ENCODE data around the gene SFXN5. TPM values are rescaled to one million over a fixed set of nuclear protein-coding genes. Genes with fewer than 3 reads are reported as not detected.

Gene SFXN5
- total RNA-seq, 1 donor from 2014 or later = 8.1 TPM

DNA sequence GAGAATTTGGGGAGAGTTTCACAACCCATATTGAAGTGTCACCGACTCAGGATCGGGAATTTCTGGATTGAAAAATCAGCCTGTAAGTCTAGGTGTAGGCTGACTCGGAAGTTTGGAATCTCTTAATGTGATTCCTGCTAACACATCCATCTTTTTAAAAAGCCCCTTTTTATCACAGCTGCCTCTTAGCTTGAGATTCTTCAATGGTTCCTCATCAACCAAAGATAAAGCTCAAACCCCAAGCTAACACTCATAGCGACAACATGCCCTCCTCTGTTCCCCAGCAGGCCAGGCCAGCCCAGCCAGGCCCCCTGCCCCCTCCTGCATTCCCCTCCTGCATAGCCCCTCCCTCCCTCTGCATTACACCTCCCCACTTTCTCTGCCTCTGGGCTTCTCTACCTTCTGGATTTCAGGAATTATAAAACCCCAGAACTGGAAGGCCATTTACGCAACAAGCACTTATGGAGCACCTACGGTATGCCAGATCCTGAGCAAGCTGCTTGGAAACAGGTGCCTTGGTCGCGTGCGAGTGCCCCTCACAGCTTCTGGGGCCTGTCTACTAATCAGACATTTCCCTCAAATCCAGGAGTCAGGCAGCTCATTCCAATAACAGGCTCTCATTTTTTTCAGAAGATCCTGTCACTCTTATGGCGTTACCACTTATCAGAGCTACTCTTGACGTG is 90.8 kb downstream of the SFXN5 start:
- no peak for DNase-seq (ENCODE audit: low read depth in 2 of 2)

DNA sequence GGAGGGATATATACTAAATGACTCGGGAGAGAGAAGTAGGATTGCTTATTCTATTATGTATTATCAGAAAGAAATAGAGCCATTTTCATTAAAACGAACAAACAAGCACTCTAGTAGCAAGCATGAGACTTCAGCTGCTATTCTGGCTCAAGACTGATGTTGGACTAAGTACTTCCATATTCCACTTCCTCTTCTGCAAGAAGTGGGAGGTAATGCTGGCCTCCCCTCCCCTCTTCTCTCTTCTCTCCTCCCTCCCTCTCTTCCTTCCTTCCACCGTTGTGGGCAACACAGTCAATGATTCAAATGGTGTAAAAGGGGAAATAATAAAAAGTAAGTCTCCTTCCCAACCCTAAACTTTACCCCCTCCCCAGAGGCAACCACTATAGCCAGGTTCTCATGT is 91.6 kb downstream of the SFXN5 start:
- no peak for DNase-seq (ENCODE audit: low read depth in 2 of 2)

DNA sequence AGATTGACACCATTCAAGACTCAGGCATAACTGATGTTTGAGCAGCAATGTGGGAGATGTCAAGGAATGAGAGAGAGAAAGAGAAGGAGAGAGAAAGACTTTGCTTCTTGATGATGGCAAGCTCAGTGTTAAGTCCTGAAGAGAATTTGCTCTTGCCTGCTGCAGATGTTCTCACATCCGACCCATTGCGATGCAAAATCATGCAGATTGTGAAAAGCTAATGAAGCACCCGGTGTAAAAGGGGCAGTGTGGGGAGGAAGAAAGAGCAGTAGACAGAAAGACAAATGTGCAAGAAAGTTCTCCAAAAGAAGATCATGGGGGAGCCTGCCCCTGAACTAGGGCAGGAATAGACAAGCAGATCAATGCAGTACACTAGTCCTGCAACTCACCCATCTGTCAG is 96.5 kb downstream of the SFXN5 start:
- DNase-seq (ENCODE audit: low read depth in 2 of 2) = no peak

DNA sequence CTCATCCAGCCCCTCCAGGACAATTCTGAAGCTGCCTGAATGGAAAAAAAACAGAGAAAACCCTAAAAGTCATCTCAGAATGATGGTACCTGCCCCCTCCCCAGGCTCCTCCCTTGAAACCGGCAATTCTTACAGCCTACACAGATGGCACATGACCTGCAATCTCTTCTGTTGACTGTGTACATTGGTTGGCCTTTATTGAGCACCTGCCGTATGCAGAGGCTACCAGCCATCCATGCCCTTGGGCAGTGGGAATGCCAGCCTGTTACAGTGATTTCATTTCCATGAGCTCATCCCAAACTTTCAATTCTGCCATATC is 97.1 kb downstream of the SFXN5 start:
- DNase-seq (ENCODE audit: low read depth in 2 of 2) = no peak

DNA sequence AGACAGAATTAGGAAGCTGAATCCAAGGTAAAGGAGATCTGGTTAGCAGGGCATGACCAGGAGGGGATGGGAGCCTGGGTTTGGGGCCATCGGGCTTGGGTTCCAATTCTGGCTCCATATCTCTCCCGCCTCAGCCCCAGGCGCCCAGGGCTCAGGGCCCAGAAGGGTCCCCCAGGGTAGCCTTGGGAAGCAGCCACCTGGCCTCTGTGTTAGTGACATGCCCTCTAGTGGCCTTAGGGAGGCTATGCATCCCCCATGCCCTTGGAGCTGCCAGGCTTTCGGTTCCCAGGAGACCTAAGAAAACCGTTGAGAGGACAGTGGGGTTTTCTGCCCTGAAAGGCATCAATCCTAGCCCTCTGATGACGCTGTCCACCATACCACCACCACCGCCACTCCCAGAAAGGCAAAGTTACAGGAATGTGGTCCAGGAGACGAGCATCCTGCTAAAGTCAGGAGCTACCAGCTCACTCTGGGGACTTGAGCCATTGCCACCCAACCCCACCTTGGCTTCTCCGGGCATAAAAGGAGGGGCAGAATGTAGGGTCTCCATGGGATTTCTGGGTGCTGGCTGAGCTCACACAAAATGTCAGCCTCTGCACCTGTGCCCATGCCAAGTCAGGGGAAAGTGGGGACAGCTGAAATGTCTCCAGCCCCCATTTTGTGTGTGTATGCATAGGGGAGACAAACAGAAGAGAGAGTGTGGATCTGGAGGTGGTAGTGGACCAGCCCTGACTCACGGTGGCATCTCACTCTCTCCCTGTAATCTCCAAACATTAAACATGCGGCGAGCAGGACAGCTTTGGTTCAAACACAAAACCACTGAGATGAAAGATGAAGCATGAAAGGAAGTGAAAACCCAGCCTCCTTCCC is 97.7 kb downstream of the SFXN5 start:
- peak; percentile 64 to 66 for DNase-seq (ENCODE audit: low read depth in 2 of 2)

DNA sequence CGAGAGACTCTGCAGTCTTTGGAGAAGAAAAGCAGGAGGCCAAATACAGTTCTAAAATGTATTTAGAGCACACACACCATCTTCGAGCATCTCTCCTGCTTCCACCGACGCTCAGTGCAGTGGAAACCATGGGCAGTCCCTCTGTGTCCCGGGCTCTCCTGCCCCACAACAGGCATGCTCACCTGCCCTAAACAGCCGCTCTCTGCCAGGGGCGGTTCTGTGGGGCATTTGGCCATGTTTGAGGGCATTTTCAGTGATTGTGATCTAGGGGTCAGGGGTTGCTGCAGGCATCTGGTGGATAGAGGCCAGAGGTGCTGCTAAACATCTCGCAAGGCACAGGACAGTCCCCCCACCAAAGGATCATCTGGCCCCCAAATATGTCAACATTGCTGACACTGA is 98.4 kb downstream of the SFXN5 start:
- DNase-seq (ENCODE audit: low read depth in 2 of 2) = no peak

DNA sequence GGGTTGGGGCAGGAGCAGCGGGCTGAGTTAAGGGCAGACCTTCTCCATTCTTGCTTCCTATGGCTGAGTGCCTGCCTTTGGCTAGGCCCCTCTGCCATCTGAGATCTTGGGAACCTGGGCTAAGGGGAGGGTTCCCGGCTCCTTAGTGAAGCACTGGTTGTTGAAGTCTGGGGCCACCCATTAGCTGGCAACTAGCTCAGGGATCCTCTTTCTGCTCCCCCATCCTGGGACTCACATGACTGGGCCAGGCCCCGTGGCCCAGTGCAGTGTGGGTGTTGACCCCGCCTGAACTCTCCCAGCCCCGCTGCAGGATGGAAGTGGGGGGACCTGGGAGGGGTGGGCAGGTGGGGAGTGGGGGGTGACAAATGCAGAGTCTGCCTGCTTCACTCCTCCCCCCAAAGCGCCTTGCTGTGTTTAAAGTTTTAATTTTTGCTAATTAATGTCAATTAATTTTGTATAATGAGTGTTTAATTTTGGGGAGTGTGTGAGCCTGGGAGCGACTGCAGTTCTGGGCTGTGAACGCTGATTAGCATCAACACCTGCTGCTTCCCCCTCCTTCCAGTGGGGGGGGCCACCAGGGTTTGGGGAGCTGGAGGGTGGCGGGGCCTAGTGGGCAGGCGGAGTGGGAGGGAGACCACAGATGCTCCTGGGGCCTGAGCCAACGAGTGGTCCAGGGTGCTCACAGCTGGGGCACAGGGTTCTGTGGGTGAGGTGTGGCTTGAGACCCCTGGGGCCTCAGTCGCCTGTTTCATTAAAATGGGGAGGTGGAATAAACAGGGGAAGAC is 99.0 kb downstream of the SFXN5 start:
- DNase-seq (ENCODE audit: low read depth in 2 of 2) = no peak

DNA sequence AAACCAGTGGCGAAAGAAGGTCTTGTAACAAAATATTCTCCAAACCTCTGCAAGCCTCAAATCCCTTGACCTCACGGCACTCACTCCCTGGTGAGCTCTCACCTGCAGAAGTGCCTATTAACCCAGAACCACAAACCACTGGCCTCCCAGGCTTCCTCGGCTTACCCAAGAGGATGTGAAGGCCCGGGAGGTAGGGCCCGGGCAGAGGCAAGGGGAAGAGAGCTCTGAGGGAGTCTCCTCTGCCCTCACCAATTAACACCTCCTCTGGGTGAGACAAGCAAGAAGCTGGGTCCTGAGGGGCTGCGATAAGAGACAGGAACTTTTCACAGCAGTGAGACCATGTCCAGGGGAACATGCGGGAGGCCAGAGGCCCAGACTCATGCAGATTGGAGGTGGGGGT is 100.5 kb downstream of the SFXN5 start:
- DNase-seq (ENCODE audit: low read depth in 2 of 2) = no peak

DNA sequence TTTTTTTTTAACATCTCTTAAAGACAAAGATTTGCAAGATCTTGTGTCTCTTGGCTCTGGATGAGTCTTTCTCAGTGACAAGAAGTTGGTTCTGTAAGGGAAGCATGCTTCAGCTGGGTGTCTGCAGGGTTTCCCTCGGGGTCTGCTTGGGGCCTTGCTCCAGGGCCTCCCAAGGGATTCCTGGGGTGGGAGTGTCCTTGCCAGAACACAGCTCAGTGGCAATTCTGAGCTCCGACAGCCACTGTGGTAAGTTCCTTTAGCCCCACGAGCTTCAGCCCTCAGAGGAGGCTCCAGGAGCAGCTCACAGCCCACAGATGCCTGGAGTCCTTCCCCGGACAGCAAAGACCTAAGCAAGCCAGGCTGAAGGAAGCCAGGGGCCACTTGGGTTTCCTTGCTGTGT is 101.8 kb downstream of the SFXN5 start:
- DNase-seq (ENCODE audit: low read depth in 2 of 2) = no peak

DNA sequence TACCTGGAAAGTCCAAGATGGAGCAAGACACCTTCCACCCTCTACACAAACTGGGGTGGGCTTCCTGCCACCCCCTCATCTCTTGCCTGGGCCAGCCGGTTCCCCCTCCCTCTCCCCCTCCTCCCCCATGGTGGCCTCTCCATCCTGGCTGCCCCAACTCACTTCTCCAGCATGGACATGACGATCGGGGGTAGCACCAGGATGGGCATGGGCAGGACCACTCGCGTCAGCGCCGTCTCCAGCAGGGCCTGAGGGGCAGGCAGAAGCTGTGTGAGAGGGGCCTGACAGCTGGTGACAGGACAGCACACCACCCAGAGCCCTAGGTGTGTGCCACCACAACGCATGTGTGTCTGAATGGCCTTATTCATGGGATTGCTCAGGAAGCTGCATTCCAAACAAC is 103.2 kb downstream of the SFXN5 start:
- no peak for DNase-seq (ENCODE audit: low read depth in 2 of 2)

DNA sequence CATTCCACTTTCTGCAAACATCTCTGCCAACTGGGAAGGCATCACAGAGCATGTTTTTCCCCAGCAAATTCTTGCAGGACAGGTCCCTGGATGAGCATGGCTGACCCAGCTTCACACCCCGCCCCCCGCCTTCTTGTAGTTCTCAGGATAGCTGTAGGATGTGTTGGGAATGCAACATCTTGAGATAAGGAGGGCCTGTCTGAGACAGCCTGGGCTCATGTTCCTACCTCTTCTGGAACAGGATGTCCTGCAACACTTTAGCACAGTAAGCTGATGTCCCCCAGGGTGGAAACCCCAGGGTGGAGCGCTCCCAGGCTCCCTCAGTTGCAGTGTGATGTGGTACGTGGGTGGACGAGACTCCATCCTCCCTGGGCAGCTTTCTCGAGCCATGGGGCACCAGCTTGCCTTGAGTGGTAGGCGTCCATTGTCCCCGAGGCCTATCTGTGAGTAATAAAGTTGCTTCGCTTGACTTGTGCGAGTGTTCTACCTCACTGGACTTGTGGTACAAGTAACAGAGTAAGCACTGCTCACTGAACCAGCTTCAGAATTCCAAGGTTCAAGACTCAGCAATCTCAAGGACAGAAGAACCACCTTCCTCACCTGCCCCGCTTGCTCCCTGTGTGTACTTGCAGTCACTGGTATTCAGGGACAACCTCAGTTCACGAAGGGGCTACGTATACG is 105.6 kb downstream of the SFXN5 start:
- DNase-seq (ENCODE audit: low read depth in 2 of 2) = no peak

DNA sequence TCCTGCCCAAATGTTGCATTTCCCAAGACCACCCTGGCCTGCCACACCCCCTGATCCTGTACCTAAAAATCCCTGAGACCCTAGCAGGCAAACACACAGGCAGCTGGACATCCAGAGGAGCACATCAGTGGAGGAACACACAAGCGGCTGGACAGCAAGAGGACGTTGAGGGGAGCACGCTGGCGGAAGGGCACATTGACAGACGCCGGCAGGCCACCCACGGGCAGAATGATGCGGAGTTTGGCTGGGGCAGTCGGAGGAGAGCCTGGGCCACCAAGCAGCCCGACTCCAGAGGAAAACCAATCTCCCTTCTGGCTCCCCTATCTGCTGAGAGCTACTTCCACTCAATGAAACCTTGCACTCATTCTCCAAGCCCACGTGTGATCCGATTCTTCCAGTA is 106.5 kb downstream of the SFXN5 start:
- no peak for DNase-seq (ENCODE audit: low read depth in 2 of 2)

DNA sequence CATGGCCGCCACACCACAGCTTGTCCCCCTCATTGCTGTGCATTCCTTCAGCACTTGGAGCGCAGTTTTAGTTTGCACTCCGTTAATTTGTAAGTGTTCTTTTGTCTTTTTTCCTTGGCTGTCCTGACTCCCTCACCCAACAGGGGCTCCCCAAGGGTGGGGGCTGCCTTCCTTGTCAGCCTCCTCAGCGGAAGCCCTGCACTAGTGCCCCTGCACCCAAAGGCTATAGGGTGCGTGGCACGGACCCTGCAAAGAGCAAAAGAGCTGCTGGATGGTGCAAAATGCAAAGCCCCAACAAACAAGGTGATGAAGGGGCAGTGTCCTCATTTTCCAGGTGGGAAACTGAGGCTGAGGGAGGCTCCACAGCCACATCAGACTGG is 107.4 kb downstream of the SFXN5 start:
- no peak for DNase-seq (ENCODE audit: low read depth in 2 of 2)

DNA sequence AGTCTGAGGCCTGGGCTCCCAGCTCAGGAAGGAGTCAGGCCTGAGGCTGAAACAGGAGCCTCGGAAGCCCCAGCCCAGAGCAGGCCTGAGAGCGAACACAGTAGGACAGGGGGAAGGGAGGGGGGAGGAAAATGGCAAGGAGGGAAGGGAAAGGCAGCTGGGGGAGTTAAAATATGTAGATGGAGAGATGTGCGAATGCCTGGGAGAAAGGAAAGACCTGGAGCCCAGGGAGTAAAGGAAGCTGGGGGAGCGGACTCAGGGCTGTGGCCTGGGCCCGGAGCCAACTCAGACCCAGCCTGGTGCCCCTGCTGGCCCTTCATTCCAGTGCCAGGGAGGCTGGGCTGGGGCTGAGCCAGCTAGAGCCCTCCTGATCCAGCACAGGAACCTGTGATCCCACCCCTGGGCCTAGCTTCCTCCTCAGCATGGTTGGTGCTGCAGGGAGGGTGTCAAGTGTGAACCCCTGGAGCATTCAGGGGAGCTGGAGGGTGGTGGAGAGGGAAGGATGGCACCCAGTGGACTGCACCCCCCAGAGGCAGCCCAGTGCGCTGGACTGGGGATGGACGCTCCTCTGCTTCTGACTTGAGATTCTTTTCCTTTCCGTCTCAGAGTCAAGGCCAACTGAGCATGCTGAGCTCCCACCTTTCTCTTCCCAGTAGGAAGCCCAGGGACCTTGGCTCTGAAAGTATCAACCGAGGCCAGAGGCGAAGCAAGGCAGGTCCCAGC is 107.9 kb downstream of the SFXN5 start:
- peak in 1 of 2 donors; percentile 5 for DNase-seq (ENCODE audit: low read depth in 2 of 2)

DNA sequence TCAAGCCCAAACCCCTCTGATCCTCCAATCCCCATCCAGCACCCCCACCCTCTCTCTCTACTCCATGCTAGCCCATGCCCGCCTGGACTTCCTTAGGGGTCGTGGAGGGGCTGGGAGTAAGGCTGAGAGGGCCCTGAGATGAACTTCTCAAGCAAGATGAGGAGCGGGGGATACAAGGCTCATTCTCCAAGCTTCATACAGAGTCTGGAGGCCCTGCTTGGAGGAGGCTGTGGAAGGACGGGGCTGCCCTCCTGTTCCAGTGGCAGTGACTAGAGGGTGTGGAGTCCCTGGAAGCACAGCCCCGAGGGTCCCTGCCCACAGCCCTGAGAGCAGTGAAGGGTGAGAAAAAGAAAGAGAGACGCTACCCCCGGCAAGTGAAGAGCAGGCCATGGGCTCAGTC is 108.6 kb downstream of the SFXN5 start:
- no peak for DNase-seq (ENCODE audit: low read depth in 2 of 2)

DNA sequence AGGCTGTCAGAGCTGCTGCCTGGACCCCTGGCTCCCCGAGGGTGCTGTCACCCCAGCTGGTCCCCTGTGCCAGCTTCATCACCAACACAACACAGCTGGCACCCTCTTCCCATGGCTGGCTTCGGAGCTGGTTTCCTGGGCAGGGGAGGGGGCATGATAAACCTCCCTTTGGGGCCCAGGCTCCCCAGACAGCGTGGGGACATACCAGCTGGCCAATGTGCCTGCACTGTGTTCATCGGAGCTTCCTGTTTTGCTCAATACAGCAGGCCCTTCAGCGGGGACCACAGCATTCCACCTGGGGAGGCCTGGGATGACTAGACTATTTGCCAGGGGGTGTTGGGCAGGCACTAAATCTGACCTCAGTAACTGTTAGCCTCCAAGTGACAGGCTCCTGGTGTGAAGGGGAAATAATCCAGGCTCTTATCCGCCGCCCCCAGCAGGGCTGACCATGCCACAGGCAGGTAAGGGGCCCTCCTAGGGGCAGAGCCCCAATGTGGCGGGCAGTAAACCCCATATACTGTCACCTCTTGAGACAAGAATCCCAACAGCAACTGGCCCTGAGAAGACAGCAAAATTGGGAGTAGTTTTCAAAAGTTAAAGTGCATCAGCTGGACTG is 109.6 kb downstream of the SFXN5 start:
- no peak for DNase-seq (ENCODE audit: low read depth in 2 of 2)

DNA sequence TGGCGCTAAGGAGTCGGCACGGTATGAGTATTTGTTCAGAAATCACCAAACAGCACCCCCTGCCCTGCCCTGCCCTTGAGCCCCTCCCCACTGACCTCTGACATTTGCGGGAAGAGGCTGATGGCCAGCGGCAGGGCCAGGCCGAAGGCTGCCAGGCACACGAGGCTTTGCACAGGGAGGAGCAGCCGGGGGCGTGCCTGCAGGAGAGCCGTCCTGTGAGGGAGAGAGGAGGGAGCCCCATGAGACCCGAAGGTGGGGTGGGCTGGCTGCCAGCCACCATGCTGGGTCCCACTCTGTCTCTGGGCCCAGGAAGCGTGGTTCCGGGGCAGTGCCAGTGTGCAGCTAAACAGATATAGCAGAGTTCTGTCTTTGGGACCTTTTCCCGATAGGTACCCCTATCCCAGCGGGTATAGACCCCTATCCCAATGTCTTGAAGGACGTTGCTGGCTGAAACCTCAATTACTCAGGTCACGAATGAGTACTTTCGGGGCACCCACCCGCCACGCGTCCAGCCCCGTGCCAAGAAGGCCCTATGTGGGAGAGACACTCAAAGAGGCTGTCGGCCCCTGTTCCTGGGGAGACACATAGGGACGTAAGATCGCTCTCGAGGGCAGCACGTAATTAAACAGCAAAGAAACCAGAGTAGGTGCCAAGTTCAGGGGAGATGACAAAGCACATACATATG is 110.3 kb downstream of the SFXN5 start:
- no peak for DNase-seq (ENCODE audit: low read depth in 2 of 2)

DNA sequence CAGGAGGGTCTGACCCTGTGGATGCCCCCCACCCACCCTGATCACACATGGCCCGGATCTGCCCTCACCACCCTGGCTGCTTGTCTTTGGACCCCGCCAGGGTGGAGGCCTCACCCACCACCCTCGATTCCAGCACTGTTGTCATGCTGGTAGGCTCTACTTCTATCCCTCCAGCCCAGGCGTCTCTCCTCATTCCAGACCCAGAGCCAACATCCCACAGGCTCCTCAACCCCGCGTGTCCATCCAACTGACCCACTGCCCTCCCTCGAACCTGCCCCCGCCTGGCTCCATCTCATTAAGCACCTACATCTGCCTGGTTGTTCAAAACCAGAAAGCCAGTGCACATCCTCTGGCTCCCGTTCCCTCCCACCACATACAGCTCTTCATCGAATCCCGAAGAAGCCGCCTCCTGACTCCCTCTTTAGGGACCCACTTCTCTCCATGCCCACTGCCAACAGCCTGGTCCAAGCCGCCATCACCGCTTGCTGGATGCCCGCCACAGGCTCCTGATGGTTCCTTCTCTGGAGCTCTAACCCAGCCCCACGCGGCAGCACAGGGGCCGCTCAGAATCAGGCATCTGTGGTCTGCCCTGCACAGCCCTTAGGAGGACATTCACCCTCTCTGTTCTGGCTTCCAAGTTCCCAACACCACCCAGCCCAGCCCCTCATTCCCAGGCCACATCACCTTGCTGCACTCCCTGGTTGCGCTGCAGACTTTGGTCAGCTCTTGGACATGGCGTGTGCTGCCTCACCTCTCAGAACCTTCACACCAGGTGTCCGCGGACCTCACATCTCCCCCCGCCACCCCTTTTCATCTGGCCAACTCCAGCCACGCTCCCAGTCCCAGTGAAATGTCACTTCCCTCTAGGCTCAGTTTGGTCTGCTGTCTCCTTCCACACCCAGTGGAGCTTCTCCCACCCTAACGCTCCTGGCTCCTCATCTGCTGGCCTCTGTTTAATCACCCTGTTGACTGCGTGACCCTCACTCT is 111.2 kb downstream of the SFXN5 start:
- DNase-seq (ENCODE audit: low read depth in 2 of 2) = no peak

DNA sequence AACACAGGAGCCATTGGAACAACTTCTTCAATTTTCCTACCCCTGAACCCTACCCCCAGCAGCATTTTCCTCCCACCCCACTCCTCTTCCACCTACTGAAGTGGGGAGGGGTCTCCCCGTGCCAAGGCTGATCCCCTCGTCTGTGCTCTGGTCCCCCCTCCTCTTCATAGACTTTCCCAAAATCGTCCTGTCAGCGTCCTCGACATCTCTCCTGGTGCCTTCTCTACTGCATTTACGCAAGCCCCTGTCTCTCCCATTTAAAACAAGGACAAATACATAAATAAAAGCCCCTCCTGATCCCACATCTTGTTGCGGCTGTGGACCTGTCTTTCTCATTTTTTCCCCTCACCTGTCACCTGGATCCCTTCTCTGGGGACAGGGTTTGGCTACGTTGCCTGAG is 112.0 kb downstream of the SFXN5 start:
- DNase-seq (ENCODE audit: low read depth in 2 of 2) = no peak
